HG03378 (cell line): ENCODE measurements around the gene CEP83.
"Not testable (repeated sequence)": the region's sequence is repeated elsewhere in the genome, so short reads cannot be mapped to it uniquely, and the experiment has no call there.

Source experiments
- ATAC-seq: cut with Tn5 transposase; IDR thresholded peaks from one replicate; pipeline ENCODE4 v1.9.1; 2021; ENCODE audit warnings: mild to moderate bottlenecking, moderate library complexity; ENCODE audit not compliant: unreplicated experiment

Gene CEP83

GRCh38 chr12:94435511-94435927, 24.1 kb downstream of the CEP83 start:
- ATAC-seq = no peak

GRCh38 chr12:94434171-94434570, 25.5 kb downstream of the CEP83 start:
- no peak for ATAC-seq

- ATAC-seq = no peak
These were observed 25.9 kb downstream of the CEP83 start for GRCh38 chr12:94433744-94434143.

DNA sequence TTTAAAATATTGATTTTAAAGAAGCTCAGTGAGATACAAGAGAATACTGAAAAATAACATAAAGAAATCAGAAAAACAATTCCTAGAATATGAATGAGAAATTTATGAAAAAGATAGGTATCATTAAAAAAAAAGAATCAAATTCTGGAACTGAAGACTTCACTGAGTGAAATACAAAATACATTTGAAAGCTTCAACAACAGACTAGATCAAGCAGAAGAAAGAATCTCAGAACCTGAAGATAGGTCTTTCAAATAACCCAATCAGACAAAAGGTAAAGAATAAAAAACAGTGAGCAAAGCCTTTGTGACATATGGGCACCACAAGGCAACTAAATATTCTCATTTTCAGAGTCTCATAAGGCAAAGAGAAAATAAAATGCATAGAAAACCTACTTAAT, 29.4 kb downstream of the CEP83 start:
- no peak for ATAC-seq

GRCh38 chr12:94429633-94430032, 30.0 kb downstream of the CEP83 start:
- ATAC-seq = no peak

DNA sequence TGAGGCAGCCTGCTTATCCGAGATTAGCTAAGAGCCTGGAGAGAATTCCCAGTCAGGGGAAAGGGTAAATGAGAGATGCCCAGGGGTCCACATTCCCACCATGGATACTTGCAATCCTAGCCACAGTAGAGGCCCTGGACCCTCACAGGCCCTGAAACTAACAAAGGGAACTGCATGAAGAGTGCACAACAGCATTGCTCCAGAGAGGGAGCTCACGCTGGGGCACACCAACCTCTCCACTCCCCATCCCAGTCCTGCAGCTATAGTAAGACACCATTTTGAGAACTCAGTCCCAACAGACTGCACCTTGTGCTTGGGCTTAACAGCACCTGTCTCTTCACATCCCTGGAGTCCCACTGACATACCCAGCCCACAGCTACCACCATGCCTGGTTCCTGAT, 30.5 kb downstream of the CEP83 start:
- no peak for ATAC-seq

- ATAC-seq = no peak
These were observed 31.9 kb downstream of the CEP83 start for GRCh38 chr12:94427501-94428381.

DNA sequence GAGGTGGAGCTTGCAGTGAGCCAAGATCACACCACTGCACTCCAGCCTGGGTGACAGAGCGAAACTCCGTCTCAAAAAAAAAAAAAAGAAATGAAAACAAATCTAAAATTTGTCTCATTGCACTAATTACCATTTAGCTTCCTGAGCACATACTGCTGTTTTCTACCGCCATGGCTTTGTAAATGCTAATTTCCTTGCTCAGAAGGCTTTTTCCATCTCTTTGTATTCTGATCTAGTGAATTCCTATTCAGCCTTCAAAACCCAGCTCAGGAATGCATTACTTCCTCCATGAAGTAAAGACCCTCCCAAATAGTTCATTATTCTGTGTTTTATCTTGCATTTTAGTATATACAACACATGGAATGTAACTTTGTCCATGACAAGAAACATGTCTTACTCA, 33.6 kb downstream of the CEP83 start:
- ATAC-seq = no peak

DNA sequence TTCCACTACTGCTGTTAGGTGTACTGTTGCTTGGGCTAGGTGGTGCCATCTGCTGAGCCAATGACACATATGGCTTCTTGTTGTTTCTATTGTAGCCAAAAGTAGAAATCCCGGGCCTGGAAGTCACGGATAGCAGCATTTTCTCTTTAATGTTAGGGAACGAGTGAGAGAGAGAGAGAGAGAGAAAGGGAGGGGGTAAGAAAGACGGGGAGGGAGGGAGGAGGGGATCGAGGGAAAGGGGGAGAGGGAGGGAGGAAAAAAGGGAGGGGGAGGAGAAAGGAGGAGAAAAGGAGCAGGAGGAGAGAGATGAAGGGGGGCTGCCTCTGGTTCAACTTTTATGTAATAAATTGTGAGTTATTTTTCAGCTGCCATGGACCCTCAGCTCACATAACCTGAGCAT, 34.8 kb downstream of the CEP83 start:
- not testable (repeated sequence) for ATAC-seq

- no peak for ATAC-seq
These were observed 37.6 kb downstream of the CEP83 start for GRCh38 chr12:94421868-94422740.

GRCh38 chr12:94418517-94418916, 41.1 kb downstream of the CEP83 start:
- ATAC-seq = no peak

DNA sequence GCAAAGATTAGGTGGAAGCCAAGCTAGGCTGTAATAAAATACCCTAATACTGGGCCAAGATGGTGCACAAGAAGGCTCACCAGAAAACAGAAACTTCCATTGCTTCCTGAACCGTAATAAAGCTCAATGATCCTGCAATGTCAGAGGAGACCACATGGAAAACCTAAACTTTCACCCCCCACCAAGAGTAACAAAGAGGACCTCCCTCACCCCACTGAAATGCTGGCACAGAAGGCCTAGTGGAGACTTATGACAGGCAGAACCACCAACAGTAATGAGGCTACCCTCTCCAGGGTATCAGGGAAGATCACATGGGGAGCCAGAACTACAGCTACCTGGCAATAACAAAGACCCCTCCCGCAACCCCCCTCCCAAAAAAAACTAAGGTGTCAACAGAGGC, 43.1 kb downstream of the CEP83 start:
- no peak for ATAC-seq

GRCh38 chr12:94415066-94415465, 44.6 kb downstream of the CEP83 start:
- no peak for ATAC-seq

- peak; percentile 74 for ATAC-seq
These were observed 54.1 kb downstream of the CEP83 start for GRCh38 chr12:94405413-94406116.

- ATAC-seq = no peak
These were observed 54.8 kb downstream of the CEP83 start for GRCh38 chr12:94404854-94405253.

- no peak for ATAC-seq
These were observed 58.3 kb downstream of the CEP83 start for GRCh38 chr12:94401326-94401725.

- ATAC-seq = not testable (repeated sequence)
These were observed 61.0 kb downstream of the CEP83 start for GRCh38 chr12:94398685-94399084.

DNA sequence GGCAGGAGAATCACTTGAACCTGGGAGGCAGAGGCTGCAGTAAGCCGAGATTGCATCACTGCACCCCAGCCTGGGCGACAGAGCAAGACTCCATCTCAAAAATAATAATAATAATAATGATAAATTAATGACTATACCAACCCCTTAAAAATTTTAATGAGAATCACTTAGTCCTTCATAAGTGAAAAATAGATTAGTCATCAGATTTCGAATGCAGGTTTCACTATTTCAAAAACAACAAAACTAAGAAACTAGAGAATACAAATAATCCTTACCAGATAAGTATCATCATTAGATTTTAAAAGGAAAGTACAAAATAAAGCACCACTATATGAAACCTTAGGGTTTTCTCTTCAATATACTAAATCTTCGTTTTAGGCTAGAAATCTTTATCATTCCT, 62.3 kb downstream of the CEP83 start:
- no peak for ATAC-seq

DNA sequence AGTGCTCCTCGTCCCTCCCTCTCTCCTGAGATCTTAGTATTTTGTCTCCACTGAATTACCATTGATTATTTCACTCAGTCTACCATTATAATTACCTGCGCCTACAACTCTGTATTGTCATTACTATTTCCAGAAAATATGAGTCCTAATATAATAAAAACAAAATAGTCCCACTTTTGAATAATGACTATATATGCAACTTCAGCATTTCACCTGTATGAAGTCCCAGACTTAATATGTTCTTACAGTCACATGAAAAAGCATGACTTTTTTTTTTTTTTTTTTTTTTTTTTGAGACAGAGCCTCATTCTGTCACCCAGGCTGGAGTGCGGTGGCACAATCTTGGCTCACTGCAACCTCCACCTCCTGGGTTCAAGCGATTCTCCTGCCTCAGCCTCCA, 63.7 kb downstream of the CEP83 start:
- ATAC-seq = not testable (repeated sequence)

GRCh38 chr12:94390130-94390485, 69.6 kb downstream of the CEP83 start:
- no peak for ATAC-seq

GRCh38 chr12:94389482-94390129, 70.1 kb downstream of the CEP83 start:
- ATAC-seq = not testable (repeated sequence)
